ENCODE data around the gene GTF3C6. TPM values are rescaled to one million over a fixed set of nuclear protein-coding genes. Genes with fewer than 3 reads are reported as not detected.

The GTF3C6 gene
- total RNA-seq, 1 experiment from 2014 or later: 32.0 TPM

GRCh38 chr6:110971468-110971867 is 13.0 kb downstream of the GTF3C6 start:
- intact Hi-C loops (cut with micrococcal nuclease): no loop called here

GRCh38 chr6:110976575-110976974 is 18.1 kb downstream of the GTF3C6 start:
- Histone ChIP-seq H3K27me3 (ENCODE audit: insufficient read depth, low read length) (no peaks in the 10 kb centered on the region), H3K4me1 (ENCODE audit: control insufficient read depth in 1 of 2, insufficient read depth in 2 of 2, low read length in 2 of 2) (peaks cover 8 to 14% of the 10 kb centered on the region in 2 experiments; a peak in 3 of 4 replicates), H3K4me3 (replicated peaks in 1 of 2; ENCODE audit: low read depth in 1 of 2, low read length in 2 of 2) (no peak overlapping the region), H3K9me3 (ENCODE audit: control insufficient read depth in 1 of 2, insufficient read depth in 1 of 2, low read depth in 1 of 2, low read length in 2 of 2) (no peaks in the 10 kb centered on the region), H3K79me2 (ENCODE audit: insufficient read depth, low read length) (peaks cover 5% of the 10 kb centered on the region; the same call in 1 of the 2 replicates), H3K9me2 (ENCODE audit: insufficient read depth) (no peaks in the 10 kb centered on the region), H3K27ac (ENCODE audit: low read depth, low read length) (no peak overlapping the region), H3K36me3 (ENCODE audit: control insufficient read depth in 1 of 2, insufficient read depth in 2 of 2, low read length in 2 of 2) (no peaks in the 10 kb centered on the region), H3K4me2 (ENCODE audit: low read length) (no peak overlapping the region), H3K9ac (ENCODE audit: low read length) (no peak overlapping the region), H2AFZ (ENCODE audit: low read depth, low read length, poor library complexity, severe bottlenecking) (no peak overlapping the region), H4K20me1 (ENCODE audit: insufficient read depth) (no peaks in the 10 kb centered on the region)
- BruUV-seq (replicated peaks): no TSS peak
- ChIA-PET POLR2A (no interaction called here), RAD21 (ENCODE audit: low non-redundant PET in 1 of 2, low total read pairs in 2 of 2, uncharacterized antibody in 2 of 2, unreplicated experiment in 2 of 2) (no interaction called here), CTCF (interaction anchor here (1.4 kb wide), 1 partner anchor 294 kb away, joined by 4 read pairs; no protein-coding TSS in a partner anchor)
- intact Hi-C loops (cut with micrococcal nuclease): no loop called here
- DNase-seq (ENCODE audit: low read depth, low spot score) (no peak), ATAC-seq (no peak)
- TF ChIP-seq ZBTB33 (IDR thresholded peaks at IDR 0.05; ENCODE audit: extremely low read depth, insufficient replicate concordance, low read length): no peak
- no peak for TF ChIP-seq SRF (IDR thresholded peaks at IDR 0.05; ENCODE audit: low read depth)
- no peak for TF ChIP-seq TCF7L2 (IDR thresholded peaks at IDR 0.05; ENCODE audit: borderline replicate concordance, extremely low read depth, insufficient read depth, insufficient read length)
- TF ChIP-seq SIN3A (IDR thresholded peaks at IDR 0.05; ENCODE audit: low read depth): no peak
- TF ChIP-seq REST (IDR thresholded peaks at IDR 0.05; ENCODE audit: low read depth): no peak
- TF ChIP-seq JUND (IDR thresholded peaks at IDR 0.05): no peak
- TF ChIP-seq MAX (IDR thresholded peaks at IDR 0.05): no peak
- no peak for TF ChIP-seq EZH2 (IDR thresholded peaks at IDR 0.05)
- TF ChIP-seq POLR2A (IDR thresholded peaks at IDR 0.05; ENCODE audit: borderline replicate concordance, extremely low read depth, insufficient read depth, insufficient read length): no peak
- TF ChIP-seq ELF1 (IDR thresholded peaks at IDR 0.05; ENCODE audit: borderline replicate concordance, low read depth): no peak

More at GRCh38 chr6:110971468-110971867, 13.0 kb downstream of the GTF3C6 start:
- no peak overlapping the region for H3K27ac ChIP-seq (ENCODE audit: low read depth, low read length)
- H3K4me3 ChIP-seq (replicated peaks in 1 of 2; ENCODE audit: low read depth in 1 of 2, low read length in 2 of 2): no peak overlapping the region
- no peaks in the 10 kb centered on the region for H3K79me2 ChIP-seq (ENCODE audit: insufficient read depth, low read length)
- H4K20me1 ChIP-seq (ENCODE audit: insufficient read depth): no peaks in the 10 kb centered on the region
- H3K4me2 ChIP-seq (ENCODE audit: low read length): no peak overlapping the region
- no peaks in the 10 kb centered on the region for H3K9me3 ChIP-seq (ENCODE audit: control insufficient read depth in 1 of 2, insufficient read depth in 1 of 2, low read depth in 1 of 2, low read length in 2 of 2)
- ChIA-PET POLR2A (interaction anchor here (2.3 kb wide), 1 partner anchor 11 kb away, joined by 6 read pairs; the partner anchor contains the start of gene RPF2), RAD21 (ENCODE audit: low non-redundant PET in 1 of 2, low total read pairs in 2 of 2, uncharacterized antibody in 2 of 2, unreplicated experiment in 2 of 2) (no interaction called here), CTCF (no interaction called here)
- ATAC-seq (no peak), DNase-seq (ENCODE audit: low read depth, low spot score) (no peak)
- TF ChIP-seq JUND (IDR thresholded peaks at IDR 0.05) (no peak), CEBPB (IDR thresholded peaks at IDR 0.05; ENCODE audit: low read depth) (no peak), POLR2A (IDR thresholded peaks at IDR 0.05; ENCODE audit: borderline replicate concordance, extremely low read depth, insufficient read depth, insufficient read length) (no peak), RAD21 (IDR thresholded peaks at IDR 0.05; ENCODE audit: low read depth) (no peak), EGR1 (IDR thresholded peaks at IDR 0.05; ENCODE audit: low read depth) (no peak), POLR2AphosphoS5 (IDR thresholded peaks at IDR 0.05; ENCODE audit: low read depth, low read length) (no peak), EZH2 (IDR thresholded peaks at IDR 0.05) (no peak)
- no peaks in the 10 kb centered on the region for H3K9me2 ChIP-seq (ENCODE audit: insufficient read depth)
- no peak overlapping the region for H3K9ac ChIP-seq (ENCODE audit: low read length)
- BruUV-seq (replicated peaks): no TSS peak
- H3K36me3 ChIP-seq (ENCODE audit: control insufficient read depth in 1 of 2, insufficient read depth in 2 of 2, low read length in 2 of 2): no peaks in the 10 kb centered on the region
- no peaks in the 10 kb centered on the region for H3K27me3 ChIP-seq (ENCODE audit: insufficient read depth, low read length)
- no peak overlapping the region for H2AFZ ChIP-seq (ENCODE audit: low read depth, low read length, poor library complexity, severe bottlenecking)
- no peaks in the 10 kb centered on the region for H3K4me1 ChIP-seq (ENCODE audit: control insufficient read depth in 1 of 2, insufficient read depth in 2 of 2, low read length in 2 of 2)
